DMS53 (cell line): ENCODE results near the gene ANKHD1.
A peak's percentile ranks its signal among the peaks of the same experiment; 100 is the strongest.

Source experiments
- DNase-seq: peaks from one replicate; lab custom pipeline; 2025; lab: John Stamatoyannopoulos, UW

Gene ANKHD1

GRCh38 chr5:140401362-140402257, at the start of gene ANKHD1:
ANKHD1 (plus strand) TSS chr5:140401833; CDS start chr5:140401968, 135 bp downstream.
- DNase-seq: peak; percentile 100

- no peak for DNase-seq
Measured at GRCh38 chr5:140355546-140355945, 46.1 kb upstream of the ANKHD1 start.

GRCh38 chr5:140356853-140357725, 44.5 kb upstream of the ANKHD1 start:
- no peak for DNase-seq

- peak; percentile 92 for DNase-seq
Measured at GRCh38 chr5:140357726-140358093, 43.9 kb upstream of the ANKHD1 start.

GRCh38 chr5:140358738-140359310, 42.8 kb upstream of the ANKHD1 start:
- peak; percentile 42 for DNase-seq

- DNase-seq: no peak
Measured at GRCh38 chr5:140360101-140360500, 41.5 kb upstream of the ANKHD1 start, which contains the start of gene SLC4A9. SLC4A9 (plus strand) TSS chr5:140360194; CDS start chr5:140360237, 43 bp downstream.

- no peak for DNase-seq
Measured at GRCh38 chr5:140360681-140361479, 40.8 kb upstream of the ANKHD1 start.

GRCh38 chr5:140361901-140362300, 39.7 kb upstream of the ANKHD1 start:
- DNase-seq: no peak

- no peak for DNase-seq
Measured at GRCh38 chr5:140362311-140362710, 39.3 kb upstream of the ANKHD1 start.

- peak; percentile 93 for DNase-seq
Measured at GRCh38 chr5:140362875-140363630, 38.6 kb upstream of the ANKHD1 start.

GRCh38 chr5:140363631-140364471, 37.8 kb upstream of the ANKHD1 start:
- no peak for DNase-seq

GRCh38 chr5:140364472-140364765, 37.2 kb upstream of the ANKHD1 start:
- no peak for DNase-seq

GRCh38 chr5:140365282-140365681, 36.4 kb upstream of the ANKHD1 start:
- no peak for DNase-seq

GRCh38 chr5:140365941-140366340, 35.7 kb upstream of the ANKHD1 start:
- no peak for DNase-seq

GRCh38 chr5:140366589-140367255, 34.9 kb upstream of the ANKHD1 start:
- no peak for DNase-seq

GRCh38 chr5:140367256-140368013, 34.2 kb upstream of the ANKHD1 start:
- DNase-seq: peak; percentile 18

GRCh38 chr5:140371356-140372151, 30.1 kb upstream of the ANKHD1 start:
- DNase-seq: no peak

GRCh38 chr5:140372971-140373487, 28.6 kb upstream of the ANKHD1 start:
- peak; percentile 82 for DNase-seq
